Activated T-cell treated with anti-CD3 and anti-CD28 coated beads for 1 hour (primary cell): ENCODE results near the gene NPIPB6.
A peak's percentile ranks its signal among the peaks of the same experiment; 100 is the strongest.
"Not testable (repeated sequence)": the region's sequence is repeated elsewhere in the genome, so short reads cannot be mapped to it uniquely, and the experiment has no call there.

Source experiments
- DNase-seq: peaks from one replicate; pipeline ENCODE4 v3.0.0-alpha.2; 2020; ENCODE audit warnings: low read depth

Gene NPIPB6

DNA sequence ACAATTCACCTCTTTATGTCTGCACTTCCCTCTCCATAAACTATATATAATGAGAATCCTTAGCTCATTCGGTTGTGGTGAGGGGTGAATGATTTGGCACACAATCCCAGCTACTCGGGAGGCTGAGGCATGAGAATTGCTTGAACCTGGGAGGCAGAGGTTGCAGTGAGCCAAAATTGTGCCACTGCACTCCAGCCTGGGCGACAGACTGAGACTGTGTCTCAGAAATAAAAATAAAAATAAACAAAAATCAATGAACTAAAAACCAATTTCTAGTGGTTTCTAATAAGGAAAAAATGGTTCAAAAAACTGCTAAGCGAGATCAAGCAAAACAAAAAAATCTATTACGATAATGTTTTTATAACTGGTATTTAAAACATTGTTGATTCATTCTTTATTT, at the start of gene NPIPB6:
NPIPB6 (minus strand) TSS at position 101 of the 400 bp plus-strand sequence. CDS start 686 bp downstream, outside the sequence.
- not testable (repeated sequence) for DNase-seq

GRCh38 chr16:28403220-28404072, 40.1 kb upstream of the NPIPB6 start, which contains the start of gene EIF3CL:
Gene EIF3CL (minus strand): TSS chr16:28403841. CDS start chr16:28403618, 223 bp downstream.
- DNase-seq: not testable (repeated sequence)

- not testable (repeated sequence) for DNase-seq
Measured at GRCh38 chr16:28392054-28392453, 28.7 kb upstream of the NPIPB6 start.

DNA sequence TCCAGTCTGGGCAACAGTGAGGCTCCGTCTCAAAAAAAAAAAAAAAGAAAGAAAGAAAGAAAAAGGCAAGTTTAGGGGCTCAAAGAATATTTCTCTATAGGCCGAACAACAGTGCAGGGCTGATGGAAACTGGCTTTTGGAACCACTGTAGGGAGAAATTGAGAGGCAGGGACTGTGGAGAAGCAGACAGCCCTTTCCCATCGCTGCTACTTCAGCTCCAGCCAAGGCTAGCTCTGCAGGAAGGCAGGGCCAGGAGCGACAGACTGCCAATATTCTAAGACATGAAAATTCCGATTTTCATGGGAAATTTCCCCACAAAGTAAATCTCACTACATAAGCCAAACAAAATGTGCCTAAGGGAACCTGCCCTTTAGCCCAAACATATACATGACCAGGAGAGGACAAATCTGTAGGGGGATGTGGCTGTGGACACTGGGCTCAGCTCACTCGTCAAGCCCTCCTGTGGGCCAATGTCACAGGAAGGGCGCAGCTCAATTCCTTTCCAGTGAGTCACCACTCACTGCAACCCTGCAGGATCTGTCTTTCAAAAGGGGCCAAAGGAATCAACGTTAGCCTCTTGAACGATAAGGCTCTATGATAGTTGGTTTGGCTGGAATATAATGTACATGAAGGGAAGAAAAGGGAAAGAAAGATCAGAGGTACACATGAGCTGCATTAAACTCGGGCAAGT, 19.0 kb upstream of the NPIPB6 start:
- DNase-seq: not testable (repeated sequence)

- not testable (repeated sequence) for DNase-seq
Measured at GRCh38 chr16:28377822-28378221, 14.5 kb upstream of the NPIPB6 start.

GRCh38 chr16:28377108-28377625, 13.9 kb upstream of the NPIPB6 start:
- not testable (repeated sequence) for DNase-seq

DNA sequence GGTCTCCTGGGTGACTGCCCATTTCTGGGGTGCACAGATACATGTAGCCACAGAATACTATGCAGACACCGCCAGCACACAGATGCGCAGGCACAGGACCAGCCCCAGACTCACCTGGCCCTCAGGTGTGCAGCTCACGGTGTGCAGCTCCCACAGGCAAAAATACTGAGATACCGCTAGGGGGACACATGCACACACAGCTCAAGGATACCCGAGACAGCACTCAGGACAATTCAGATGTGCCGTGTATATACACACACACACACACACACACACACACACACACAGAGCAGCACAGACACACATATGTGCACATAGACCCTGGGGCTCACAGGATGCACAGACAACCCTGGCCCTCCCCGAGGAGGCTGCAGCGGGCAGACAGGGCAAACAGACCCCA, 11.8 kb upstream of the NPIPB6 start:
- DNase-seq: not testable (repeated sequence)

DNA sequence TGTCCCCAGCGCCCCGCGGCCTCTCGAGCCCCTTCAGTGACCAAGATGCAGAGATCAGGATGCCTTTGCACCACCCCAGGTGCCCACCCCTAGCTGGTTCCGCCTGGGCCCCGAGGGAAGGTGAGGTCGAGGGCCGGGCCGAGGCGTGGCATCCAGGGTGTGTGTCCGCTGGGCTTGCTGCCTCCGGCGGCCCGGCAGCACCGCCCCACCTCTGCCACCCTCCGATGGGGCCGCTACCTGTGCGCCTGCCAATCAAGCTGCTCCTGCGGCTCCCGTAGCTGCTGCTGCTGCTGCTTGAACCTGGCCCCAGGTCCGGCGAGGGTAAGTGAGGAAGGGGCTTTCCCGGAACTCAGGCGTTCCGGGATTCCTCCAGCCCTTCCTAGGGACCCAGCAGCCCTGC, 11.0 kb upstream of the NPIPB6 start:
- not testable (repeated sequence) for DNase-seq

GRCh38 chr16:28367926-28368325, 4.6 kb upstream of the NPIPB6 start:
- DNase-seq: not testable (repeated sequence)

- not testable (repeated sequence) for DNase-seq
Measured at GRCh38 chr16:28364268-28365173, 1.2 kb upstream of the NPIPB6 start.

DNA sequence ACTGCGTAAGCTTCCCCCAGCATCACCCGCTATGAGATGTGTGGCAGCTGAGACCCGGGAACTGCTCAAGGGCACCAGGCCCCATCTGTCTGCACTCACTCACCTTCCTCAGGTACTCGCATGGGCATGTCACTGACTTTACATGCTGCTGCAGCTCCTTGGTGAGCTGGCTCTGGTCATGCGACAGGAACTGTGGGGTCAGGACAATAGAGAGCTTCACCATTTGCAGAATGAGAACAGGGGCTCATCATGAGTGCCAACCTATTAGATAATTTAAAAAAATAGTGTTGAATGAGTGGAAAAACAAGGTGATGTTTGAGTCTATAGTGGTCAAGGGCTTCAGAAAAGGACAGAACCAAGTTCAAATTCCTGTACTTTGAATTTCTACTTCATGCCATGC, 708 bp downstream of the NPIPB6 start:
- not testable (repeated sequence) for DNase-seq

GRCh38 chr16:28338230-28338629, 25.1 kb downstream of the NPIPB6 start:
- DNase-seq: not testable (repeated sequence)

GRCh38 chr16:28336940-28337710, 26.2 kb downstream of the NPIPB6 start:
- not testable (repeated sequence) for DNase-seq

DNA sequence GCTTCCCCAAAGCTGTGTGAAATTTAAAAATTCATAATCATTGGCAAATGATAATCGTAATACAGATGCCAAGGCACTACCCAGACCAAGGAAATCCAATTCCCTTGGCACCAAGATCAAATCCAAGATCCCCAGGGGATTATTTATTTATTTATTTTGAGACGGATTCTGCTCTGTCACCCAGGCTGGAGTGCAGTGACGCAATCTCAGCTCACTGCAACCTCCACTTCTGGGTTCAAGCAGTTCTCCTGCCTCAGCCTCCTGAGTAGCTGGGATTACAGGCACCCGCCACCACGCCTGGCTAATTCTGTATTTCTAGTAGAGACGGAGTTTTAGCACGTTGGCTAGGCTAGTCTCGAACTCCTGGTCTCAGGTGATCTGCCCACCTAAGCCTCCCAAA, 27.6 kb downstream of the NPIPB6 start:
- DNase-seq: not testable (repeated sequence)

- not testable (repeated sequence) for DNase-seq
Measured at GRCh38 chr16:28332632-28333031, 30.7 kb downstream of the NPIPB6 start.

GRCh38 chr16:28330981-28331380, 32.3 kb downstream of the NPIPB6 start:
- DNase-seq: not testable (repeated sequence)

- not testable (repeated sequence) for DNase-seq
Measured at GRCh38 chr16:28330232-28330631, 33.1 kb downstream of the NPIPB6 start.

DNA sequence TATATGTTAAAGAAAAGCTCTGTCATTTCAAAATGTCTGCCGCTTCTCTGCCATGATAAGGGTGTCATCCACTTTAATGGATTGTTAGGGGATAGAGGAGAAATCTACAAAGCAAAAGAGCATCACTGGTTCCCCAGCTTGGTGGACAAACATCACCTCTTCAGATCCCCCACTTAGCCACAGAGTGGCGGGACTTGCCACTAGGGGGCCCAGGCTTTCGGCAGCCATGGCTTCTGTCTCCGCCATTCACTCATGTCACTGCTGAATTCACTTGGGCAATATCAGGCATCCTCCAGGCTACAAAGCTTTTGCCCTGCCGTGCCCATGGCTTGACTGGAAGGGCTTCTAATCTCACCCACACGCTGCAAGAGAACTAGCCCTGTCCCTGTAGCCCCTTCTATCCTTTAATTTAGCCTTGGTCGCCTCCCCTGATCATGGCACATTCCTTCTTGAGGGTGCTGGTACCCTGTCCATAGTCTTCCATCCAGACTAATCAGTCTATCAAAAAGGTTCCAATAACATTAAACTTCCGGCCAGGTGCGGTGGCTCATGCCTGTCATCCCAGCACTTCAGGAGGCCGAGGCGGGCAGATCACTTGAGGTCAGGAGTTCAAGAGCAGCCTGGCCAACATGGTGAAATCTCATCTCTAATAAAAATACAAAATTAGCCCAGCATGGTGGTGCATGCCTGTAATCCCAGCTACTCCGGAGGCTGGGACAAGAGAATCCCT, 36.3 kb downstream of the NPIPB6 start:
- peak; percentile 57 for DNase-seq

DNA sequence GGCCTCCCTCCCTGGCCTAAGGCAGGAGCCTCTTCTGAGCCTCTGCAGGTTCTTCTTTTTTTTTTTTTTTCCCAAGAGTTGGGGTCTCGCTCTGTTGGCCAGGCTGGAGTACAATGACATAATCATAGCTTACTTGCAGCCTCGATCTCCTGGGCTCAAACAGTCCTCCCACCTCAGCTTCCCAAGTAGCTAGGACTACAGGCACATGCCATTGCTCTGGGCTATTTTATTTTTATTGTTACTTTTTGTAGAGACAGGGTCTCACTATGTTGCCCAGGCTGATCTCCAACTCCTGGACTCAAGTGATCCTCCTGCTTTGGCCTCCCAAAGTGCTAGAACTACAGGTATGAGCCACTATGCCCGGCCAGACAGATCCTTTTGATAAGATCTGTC, 38.4 kb downstream of the NPIPB6 start:
- no peak for DNase-seq
